K562 (cell line): ENCODE results near the gene PGF. TPM values are rescaled to one million over a fixed set of nuclear protein-coding genes. Genes with fewer than 3 reads are reported as not detected.

Source experiments
- ATAC-seq: fragments of 200-7000 bp; cut with Tn5 transposase; 3 replicates; pipeline ENCODE4 v1.9.1; 2020; ENCODE audit warnings: moderate library complexity
- BruUV-seq: library from RNA; stranded (reverse); fragments of 400-500 nt; replicated peaks from 2 replicates; lab custom pipeline; 2021; lab: Mats Ljungman, UMichigan
- CTCF ChIA-PET: fragments of 300-600 bp; formaldehyde crosslinking; extraction: SDS; loops from one replicate; lab custom pipeline; 2021; ENCODE audit warnings: low intra/inter-chr PET ratio; lab: Yijun Ruan, JAX
- POLR2A ChIA-PET: fragments of 300-600, 350-650 bp; sonication (Branson Sonifier 250); formaldehyde crosslinking; extraction: SDS; loops from one replicate; lab custom pipeline; 2021; ENCODE audit warnings: antibody characterized with exemption, inconsistent platforms; lab: Yijun Ruan, JAX
- DNase-seq, 4 experiments: peaks; one replicate each; pipeline versions ENCODE4 v3.0.0 to v3.0.0-alpha.2; 2011 to 2018; ENCODE audit warnings: low spot score in 3 of 4, mixed read lengths in 3 of 4; ENCODE audit errors: extremely low read depth in 1 of 4
- FAIRE-seq: peaks from 2 replicates; lab custom pipeline; 2011; peaks lifted over from hg19 to GRCh38; lab: Jason Lieb, UNC
- H2AFZ ChIP-seq: 2 replicates; pipeline ENCODE4 v1.6.0; 2011; ENCODE audit warnings: low read depth, low read length, control low read depth, inconsistent platforms
- H3K27ac ChIP-seq: fragments of 200-600 bp; 3 replicates; pipeline ENCODE4 v1.8.0; 2011; ENCODE audit warnings: low read depth, mild to moderate bottlenecking, control low read depth, inconsistent platforms, low read length, moderate library complexity, mixed read lengths; ENCODE audit errors: extremely low read depth
- H3K27me3 ChIP-seq, 2 experiments: fragments of 300-600 bp in 1 of 2; 2 replicates in 1 of 2; 3 replicates in 1 of 2; pipeline versions ENCODE4 v1.6.0 to v1.8.0; 2011; ENCODE audit warnings: inconsistent platforms in 2 of 2, low read length in 2 of 2, mild to moderate bottlenecking in 1 of 2, mixed read lengths in 1 of 2, moderate library complexity in 1 of 2; ENCODE audit not compliant: control insufficient read depth in 2 of 2, insufficient read depth in 2 of 2
- H3K36me3 ChIP-seq: fragments of 300-600 bp; 3 replicates; pipeline ENCODE4 v1.8.0; 2011; ENCODE audit warnings: mild to moderate bottlenecking, low read length, inconsistent platforms; ENCODE audit not compliant: control insufficient read depth, insufficient read depth
- H3K4me1 ChIP-seq, 2 experiments: fragments of 200-600 bp in 1 of 2; replicated peaks in 1 of 2; 2 replicates in 1 of 2; 3 replicates in 1 of 2; pipeline versions ENCODE4 v1.5.1 to v1.8.0; 2011; ENCODE audit warnings: inconsistent platforms in 2 of 2, low read length in 2 of 2, mild to moderate bottlenecking in 1 of 2, mixed read lengths in 1 of 2, moderate library complexity in 1 of 2; ENCODE audit not compliant: control insufficient read depth in 2 of 2, insufficient read depth in 2 of 2
- H3K4me2 ChIP-seq: 2 replicates; pipeline ENCODE4 v1.6.1; 2011; ENCODE audit warnings: low read length, control low read depth, inconsistent platforms, mixed read lengths; ENCODE audit not compliant: insufficient read depth
- H3K4me3 ChIP-seq: fragments of 200-600 bp; sonication (generic), shearing (Covaris generic); 2 replicates; pipeline ENCODE4 v1.5.1; 2016; ENCODE audit warnings: control low read depth, inconsistent platforms
- H3K79me2 ChIP-seq: fragments of 200-600 bp; 3 replicates; pipeline ENCODE4 v1.8.0; 2011; ENCODE audit warnings: low read length, inconsistent platforms; ENCODE audit not compliant: control insufficient read depth, insufficient read depth
- H3K9ac ChIP-seq, 2 experiments: 2 replicates each; pipeline versions ENCODE4 v1.6.0 to v1.6.1; 2011; ENCODE audit warnings: low read depth in 2 of 2, low read length in 2 of 2, control low read depth in 1 of 2, inconsistent platforms in 1 of 2, mild to moderate bottlenecking in 1 of 2, mixed read lengths in 1 of 2; ENCODE audit not compliant: insufficient read depth in 1 of 2
- H3K9me1 ChIP-seq: one replicate; pipeline ENCODE4 v1.6.0; 2011; ENCODE audit warnings: inconsistent platforms, mild to moderate bottlenecking, low read length, moderate library complexity; ENCODE audit not compliant: control insufficient read depth, insufficient read depth
- H3K9me3 ChIP-seq: replicated peaks from 2 replicates; pipeline ENCODE4 v1.5.1; 2011; ENCODE audit warnings: low read depth, low read length, inconsistent platforms; ENCODE audit not compliant: control insufficient read depth, insufficient read depth
- H4K20me1 ChIP-seq: replicated peaks from 2 replicates; pipeline ENCODE4 v1.6.1; 2011; ENCODE audit warnings: low read length, inconsistent platforms, mixed read lengths; ENCODE audit not compliant: control insufficient read depth, insufficient read depth
- C11orf30 ChIP-seq: fragments of 450-650 bp; IDR thresholded peaks from 2 replicates; pipeline ENCODE4 v1.6.1; 2016; ENCODE audit warnings: low read depth, mild to moderate bottlenecking
- EP400 ChIP-seq: fragments of 450-650 bp; IDR thresholded peaks from 2 replicates; pipeline ENCODE4 v1.6.1; 2017; ENCODE audit warnings: antibody characterized with exemption, mild to moderate bottlenecking, moderate library complexity
- ETV1 ChIP-seq: fragments of 450-650 bp; conservative IDR thresholded peaks from 2 replicates; pipeline ENCODE4 v1.6.1; 2016; ENCODE audit warnings: missing genetic modification characterization, control low read depth, low read depth, missing compliant biosample characterization
- GABPB2 ChIP-seq: fragments of 250-450 bp; sonication (Bioruptor Pico); conservative IDR thresholded peaks from 2 replicates; pipeline ENCODE4 v1.5.1; 2021; ENCODE audit warnings: mild to moderate bottlenecking
- MEIS2 ChIP-seq: fragments of 450-650 bp; IDR thresholded peaks from 2 replicates; pipeline ENCODE4 v1.6.1; 2014; ENCODE audit warnings: mild to moderate bottlenecking; ENCODE audit not compliant: partially characterized antibody
- NR1H2 ChIP-seq: sonication (generic); formaldehyde crosslinking; IDR thresholded peaks from 2 replicates; pipeline ENCODE4 v1.4.0; 2020; ENCODE audit warnings: mild to moderate bottlenecking, missing genetic modification reagents
- WGBS: fragments of 100-300 bp; shearing (Covaris generic); methylation state at CpG from one replicate; pipeline ENCODE4 v1.1.6; 2016; ENCODE audit warnings: low coverage, mixed read lengths; ENCODE audit not compliant: insufficient coverage; ENCODE audit errors: missing lambda C conversion rate; 5-methylcytosine and 5-hydroxymethylcytosine counted together
- in situ Hi-C: fragments of 300-500 bp; cut with MboI; formaldehyde crosslinking; loops from 4 replicates; pipeline ENCODE4 v1.15.0; 2018; ENCODE audit warnings: inconsistent platforms, mixed read lengths
- intact Hi-C: fragments of 100-400 bp; cut with micrococcal nuclease; formaldehyde crosslinking; loops from 2 replicates; pipeline ENCODE4 v1.14.2; 2022
- polyA plus RNA-seq, 8 experiments: library from polyadenylated mRNA; depleted of rRNA in 4 of 8; stranded (reverse) in 5 of 8; unstranded in 3 of 8; fragments of >200 nt; fragmentation: Nextera tagmentation in 2 of 8; fragmentation: Illumina TruSeq in 1 of 8; extraction: Ambion mirVana in 2 of 8; extraction: Trizol in 1 of 8; gene quantifications; 2 replicates each; pipeline versions ENCODE4 v1.2.1 to v1.2.3, GENCODE V29; 2011 to 2014; ENCODE audit warnings: inconsistent platforms in 1 of 8, missing spikeins in 1 of 8
- total RNA-seq, 7 experiments: library from RNA; depleted of rRNA in 6 of 7; stranded (reverse); fragments of >200 nt in 6 of 7; fragmentation: Illumina TruSeq in 2 of 7; extraction: Trizol in 2 of 7; gene quantifications; 2 replicates each; pipeline versions ENCODE4 v1.2.1 to v1.2.3, GENCODE V29; 2011 to 2021; ENCODE audit warnings: low replicate concordance in 1 of 7

PGF gene
- total and polyA plus RNA-seq, 9 of the 15 experiments (the other 6 are each of a cell fraction or from before 2014, with no cell fraction given): 0.04 to 0.44 (median 0.18) TPM

- ATAC-seq (peak; percentile 71), FAIRE-seq (no peak), DNase-seq (no peak)
- Histone ChIP-seq H3K9ac (peak overlapping the region in 1 of 2 experiments; percentile 25; a peak in 1 of 4 replicates), H3K36me3 (no peaks in the 10 kb centered on the region), H3K4me2 (peak overlapping the region; percentile 41; the same call in 1 of the 2 replicates), H3K27me3 (no peaks in the 10 kb centered on the region), H2AFZ (peak overlapping the region; percentile 85), H3K4me1 (peaks cover 10 to 14% of the 10 kb centered on the region in 2 experiments; a peak in 4 of 5 replicates), H4K20me1 (no peaks in the 10 kb centered on the region), H3K9me3 (no peaks in the 10 kb centered on the region), H3K9me1 (no peaks in the 10 kb centered on the region), H3K27ac (no peak overlapping the region; the same call in 2 of the 3 replicates), H3K4me3 (no peak overlapping the region), H3K79me2 (no peaks in the 10 kb centered on the region)
- ChIA-PET POLR2A (interaction anchor here (0.8 kb wide), 1 partner anchor 9 kb away, joined by 11 read pairs; the partner anchor contains the start of gene RPS6KL1), CTCF (no interaction called here)
- TF ChIP-seq MEIS2 (no peak), EP400 (0 out of 2 replicates have a peak, but pooled peaks have one; percentile 9), C11orf30 (0 out of 2 replicates have a peak, but pooled peaks have one; percentile 39), GABPB2 (CRISPR knock-in tag) (no peak), NR1H2 (CRISPR knock-in tag) (no peak), ETV1 (tag) (0 out of 2 replicates have a peak, but pooled peaks have one; percentile 26)
- WGBS: 16% methylated on average over 5 of the region's 6 CpGs
- in situ Hi-C loops: no loop called here
- intact Hi-C loops: no loop called here
- no TSS peak for BruUV-seq
These were observed 22.9 kb downstream of the PGF start for GRCh38 chr14:74932401-74932901.
